Smooth muscle cell (in vitro differentiated cells): ENCODE data around the gene VRK2. TPM values are rescaled to one million over a fixed set of nuclear protein-coding genes. Genes with fewer than 3 reads are reported as not detected.
"Not testable (repeated sequence)": the region's sequence is repeated elsewhere in the genome, so short reads cannot be mapped to it uniquely, and the experiment has no call there.

Experiments
- DNase-seq: peaks from one replicate; lab custom pipeline; 2025; ENCODE audit not compliant: unreplicated experiment; lab: John Stamatoyannopoulos, UW
- H2AFZ ChIP-seq: fragments of 200-600 bp; sonication (generic); 2 replicates; pipeline ENCODE4 v1.6.0; 2016; ENCODE audit warnings: antibody characterized with exemption, low read depth, mild to moderate bottlenecking
- H3F3A ChIP-seq: fragments of 200-600 bp; sonication (generic); 2 replicates; pipeline ENCODE4 v1.6.0; 2017; ENCODE audit warnings: antibody characterized with exemption, low read depth
- H3K27ac ChIP-seq: fragments of 200-600 bp; sonication (generic); 2 replicates; pipeline ENCODE4 v1.5.1; 2016; ENCODE audit warnings: low read depth, mild to moderate bottlenecking
- H3K27me3 ChIP-seq: fragments of 200-600 bp; sonication (generic); 2 replicates; pipeline ENCODE4 v1.6.1; 2016; ENCODE audit warnings: low read depth, mild to moderate bottlenecking
- H3K36me3 ChIP-seq: fragments of 200-600 bp; sonication (generic); 2 replicates; pipeline ENCODE4 v1.5.1; 2016; ENCODE audit warnings: low read depth
- H3K4me1 ChIP-seq: fragments of 200-600 bp; sonication (generic); 2 replicates; pipeline ENCODE4 v1.5.1; 2016; ENCODE audit warnings: low read depth
- H3K4me2 ChIP-seq: fragments of 200-600 bp; sonication (generic); 2 replicates; pipeline ENCODE4 v1.6.0; 2016; ENCODE audit warnings: mild to moderate bottlenecking
- H3K4me3 ChIP-seq: fragments of 200-600 bp; sonication (generic); 2 replicates; pipeline ENCODE4 v1.5.1; 2016; ENCODE audit warnings: mild to moderate bottlenecking
- H3K79me2 ChIP-seq: fragments of 200-600 bp; sonication (generic); 2 replicates; pipeline ENCODE4 v1.6.0; 2016; ENCODE audit warnings: low read depth, mild to moderate bottlenecking
- H3K9ac ChIP-seq: fragments of 200-600 bp; sonication (generic); 2 replicates; pipeline ENCODE4 v1.6.0; 2016; ENCODE audit warnings: low read depth
- H3K9me3 ChIP-seq: fragments of 200-600 bp; sonication (generic); replicated peaks from 2 replicates; pipeline ENCODE4 v1.5.1; 2016; ENCODE audit warnings: low read depth
- H4K20me1 ChIP-seq: fragments of 200-600 bp; sonication (generic); 2 replicates; pipeline ENCODE4 v1.6.0; 2016; ENCODE audit warnings: low read depth
- CTCF ChIP-seq: fragments of 200-600 bp; sonication (generic); IDR thresholded peaks from 2 replicates; pipeline ENCODE4 v1.5.1; 2017; ENCODE audit warnings: borderline replicate concordance, mild to moderate bottlenecking, antibody characterized with exemption; ENCODE audit not compliant: insufficient read depth, poor library complexity, severe bottlenecking
- WGBS: methylation state at CpG from one replicate; pipeline ENCODE4 v1.1.7; 2016; ENCODE audit warnings: low lambda C conversion rate; 5-methylcytosine and 5-hydroxymethylcytosine counted together
- polyA plus RNA-seq: library from polyadenylated mRNA; unstranded; fragments of >200 nt; fragmentation: Nextera tagmentation; extraction: Ambion mirVana; gene quantifications from 2 replicates; pipeline ENCODE4 v1.2.1, GENCODE V29; 2016
- total RNA-seq: library from RNA; depleted of rRNA; stranded (reverse); fragments of >200 nt; gene quantifications from 2 replicates; pipeline ENCODE4 v1.2.3, GENCODE V29; 2014

The VRK2 gene
- total and polyA plus RNA-seq, 2 experiments from 2014 or later = 22.2 to 35.5 TPM

- Histone ChIP-seq H3K4me1 (peaks cover 12% of the 10 kb centered on the region), H3K9ac (peak overlapping the region; percentile 63), H3K79me2 (peaks cover 8% of the 10 kb centered on the region), H3K9me3 (no peaks in the 10 kb centered on the region), H3K36me3 (no peaks in the 10 kb centered on the region), H3K27me3 (no peaks in the 10 kb centered on the region), H3K4me2 (peak overlapping the region; percentile 77), H2AFZ (no peak overlapping the region), H3K27ac (peak overlapping the region; percentile 90), H3K4me3 (peak overlapping the region; percentile 17), H4K20me1 (no peaks in the 10 kb centered on the region), H3F3A (peaks cover 15% of the 10 kb centered on the region)
- DNase-seq = no peak
- TF ChIP-seq CTCF = no peak
- WGBS = 27% methylated on average over 10 of the region's 10 CpGs
Observed at GRCh38 chr2:58107803-58108710, 61.5 kb downstream of the VRK2 start.

GRCh38 chr2:58109481-58109880 lies 62.9 kb downstream of the VRK2 start:
- peak overlapping the region; percentile 90 for H3K27ac ChIP-seq
- H3K9ac ChIP-seq = no peak overlapping the region
- no peak overlapping the region for H3K4me3 ChIP-seq
- no peaks in the 10 kb centered on the region for H4K20me1 ChIP-seq
- peaks cover 12% of the 10 kb centered on the region for H3K4me1 ChIP-seq
- no peaks in the 10 kb centered on the region for H3K27me3 ChIP-seq
- H3K9me3 ChIP-seq = no peaks in the 10 kb centered on the region
- H3F3A ChIP-seq = peaks cover 15% of the 10 kb centered on the region
- no peaks in the 10 kb centered on the region for H3K36me3 ChIP-seq
- peaks cover 8% of the 10 kb centered on the region for H3K79me2 ChIP-seq
- no peak overlapping the region for H2AFZ ChIP-seq
- WGBS = 95% methylated on average over 2 of the region's 2 CpGs
- TF ChIP-seq CTCF = no peak
- H3K4me2 ChIP-seq = no peak overlapping the region
- DNase-seq = no peak

GRCh38 chr2:58110765-58111164 lies 64.2 kb downstream of the VRK2 start:
- Histone ChIP-seq H3K4me1 (peaks cover 12% of the 10 kb centered on the region), H2AFZ (no peak overlapping the region), H3K9me3 (no peaks in the 10 kb centered on the region), H3K4me3 (no peak overlapping the region), H3K27ac (no peak overlapping the region), H3K27me3 (no peaks in the 10 kb centered on the region), H3K79me2 (peaks cover 8% of the 10 kb centered on the region), H3K4me2 (no peak overlapping the region), H3K9ac (no peak overlapping the region), H3K36me3 (no peaks in the 10 kb centered on the region), H3F3A (peaks cover 15% of the 10 kb centered on the region), H4K20me1 (no peaks in the 10 kb centered on the region)
- WGBS = 92% methylated on average over 6 of the region's 6 CpGs
- no peak for DNase-seq
- no peak for TF ChIP-seq CTCF

GRCh38 chr2:58113563-58113962 lies 67.0 kb downstream of the VRK2 start:
- not testable (repeated sequence) for H3K9me3 ChIP-seq, H3K4me3 ChIP-seq, H3K4me1 ChIP-seq, DNase-seq, H2AFZ ChIP-seq, H3K4me2 ChIP-seq, H3K9ac ChIP-seq, H3K36me3 ChIP-seq, H3K27me3 ChIP-seq, H4K20me1 ChIP-seq, H3K79me2 ChIP-seq
- peaks cover 13% of the 10 kb centered on the region for H3F3A ChIP-seq
- WGBS = 95% methylated on average over 9 of the region's 9 CpGs
- peak overlapping the region; percentile 80 for H3K27ac ChIP-seq
